GM23338 (cell line): ENCODE results near the gene TMEM236. TPM values are rescaled to one million over a fixed set of nuclear protein-coding genes. Genes with fewer than 3 reads are reported as not detected.

Source experiments
- ATAC-seq: fragments of 200-7000 bp; cut with Tn5 transposase; 3 replicates; pipeline ENCODE4 v1.9.1; 2020
- DNase-seq: peaks from one replicate; pipeline ENCODE4 v3.0.0-alpha.2; 2015; ENCODE audit warnings: low spot score
- H2AFZ ChIP-seq: fragments of 200-600 bp; sonication (generic); 2 replicates; pipeline ENCODE4 v1.8.0; 2016; ENCODE audit warnings: antibody characterized with exemption, mild to moderate bottlenecking, moderate library complexity
- H3F3A ChIP-seq: fragments of 200-600 bp; sonication (generic); replicated peaks from 2 replicates; pipeline ENCODE4 v1.8.0; 2017; ENCODE audit warnings: antibody characterized with exemption, mixed run types, low read depth
- H3K27ac ChIP-seq: fragments of 200-600 bp; sonication (generic); 2 replicates; pipeline ENCODE4 v1.6.1; 2016; ENCODE audit warnings: low read depth
- H3K27me3 ChIP-seq: fragments of 200-600 bp; sonication (generic); 2 replicates; pipeline ENCODE4 v1.8.0; 2016; ENCODE audit warnings: mild to moderate bottlenecking, mixed run types, moderate library complexity; ENCODE audit not compliant: insufficient read depth
- H3K36me3 ChIP-seq: fragments of 200-600 bp; sonication (generic); 2 replicates; pipeline ENCODE4 v1.8.0; 2016; ENCODE audit warnings: mild to moderate bottlenecking; ENCODE audit not compliant: insufficient read depth
- H3K4me1 ChIP-seq: fragments of 200-600 bp; sonication (generic); 2 replicates; pipeline ENCODE4 v1.8.0; 2016; ENCODE audit warnings: mild to moderate bottlenecking, moderate library complexity; ENCODE audit not compliant: insufficient read depth
- H3K4me2 ChIP-seq: fragments of 200-600 bp; sonication (generic); 2 replicates; pipeline ENCODE4 v1.7.1; 2017; ENCODE audit warnings: mixed run types
- H3K4me3 ChIP-seq: fragments of 200-600 bp; sonication (generic); 2 replicates; pipeline ENCODE4 v1.6.1; 2016; ENCODE audit warnings: mixed run types
- H3K79me2 ChIP-seq: fragments of 200-600 bp; sonication (generic); replicated peaks from 2 replicates; pipeline ENCODE4 v1.8.0; 2017; ENCODE audit warnings: mild to moderate bottlenecking; ENCODE audit not compliant: insufficient read depth
- H3K9me2 ChIP-seq: fragments of 200-600 bp; sonication (generic); 2 replicates; pipeline ENCODE4 v1.8.0; 2017; ENCODE audit not compliant: insufficient read depth
- H4K20me1 ChIP-seq: fragments of 200-600 bp; sonication (generic); replicated peaks from 2 replicates; pipeline ENCODE4 v1.8.0; 2017; ENCODE audit warnings: mild to moderate bottlenecking; ENCODE audit not compliant: insufficient read depth
- H3K27ac Mint-ChIP-seq: 2 replicates; pipeline ENCODE4 v1.8.0; 2020; ENCODE audit warnings: inconsistent platforms, mild to moderate bottlenecking, moderate library complexity, mixed read lengths
- H3K27me3 Mint-ChIP-seq: 3 replicates; pipeline ENCODE4 v1.8.0; 2022; ENCODE audit warnings: low read depth, mild to moderate bottlenecking, moderate library complexity, mixed read lengths, inconsistent platforms; ENCODE audit not compliant: insufficient read depth, poor library complexity
- H3K36me3 Mint-ChIP-seq: 3 replicates; pipeline ENCODE4 v1.8.0; 2021; ENCODE audit warnings: low read depth, mild to moderate bottlenecking, inconsistent platforms, moderate library complexity, mixed read lengths
- H3K4me1 Mint-ChIP-seq: 3 replicates; pipeline ENCODE4 v1.8.0; 2020; ENCODE audit warnings: mild to moderate bottlenecking, inconsistent platforms, mixed read lengths
- H3K4me3 Mint-ChIP-seq: 3 replicates; pipeline ENCODE4 v1.8.0; 2021; ENCODE audit warnings: moderate library complexity, mild to moderate bottlenecking, inconsistent platforms, mixed read lengths
- H3K9me3 Mint-ChIP-seq: 3 replicates; pipeline ENCODE4 v1.8.0; 2020; ENCODE audit warnings: moderate library complexity, mild to moderate bottlenecking, inconsistent platforms, mixed read lengths
- CTCF ChIP-seq, 2 experiments: fragments of 200-600 bp in 1 of 2; sonication (generic) in 1 of 2; conservative IDR thresholded peaks; 2 replicates each; pipeline versions ENCODE4 v1.5.1 to v1.6.1; 2016 to 2017; ENCODE audit warnings: antibody characterized with exemption in 2 of 2, low read depth in 2 of 2, mild to moderate bottlenecking in 2 of 2, moderate library complexity in 1 of 2
- ETS1 ChIP-seq: IDR thresholded peaks from 2 replicates; pipeline ENCODE4 v1.6.1; 2016; ENCODE audit warnings: antibody characterized with exemption
- EZH2phosphoT487 ChIP-seq: fragments of 200-600 bp; sonication (generic); IDR thresholded peaks from one replicate; pipeline ENCODE4 v1.8.1; 2018; ENCODE audit warnings: antibody characterized with exemption; ENCODE audit not compliant: unreplicated experiment
- JUNB ChIP-seq: IDR thresholded peaks from one replicate; pipeline ENCODE4 v1.6.1; 2016; ENCODE audit warnings: antibody characterized with exemption; ENCODE audit not compliant: unreplicated experiment
- NANOG ChIP-seq: IDR thresholded peaks from 2 replicates; pipeline ENCODE4 v1.6.1; 2016; ENCODE audit warnings: antibody characterized with exemption, borderline replicate concordance
- POLR2AphosphoS5 ChIP-seq: IDR thresholded peaks from 2 replicates; pipeline ENCODE4 v1.6.1; 2016; ENCODE audit warnings: antibody characterized with exemption, low read depth
- ZNF114 ChIP-seq: fragments of 250-450 bp; sonication (Bioruptor Pico); IDR thresholded peaks from 2 replicates; pipeline ENCODE4 v1.5.0; 2020; ENCODE audit warnings: mild to moderate bottlenecking, moderate library complexity
- ZNF331 ChIP-seq: fragments of 250-450 bp; sonication (Bioruptor Pico); IDR thresholded peaks from 2 replicates; pipeline ENCODE4 v1.5.0; 2020; ENCODE audit warnings: low read depth, mild to moderate bottlenecking, moderate library complexity
- polyA plus RNA-seq: library from polyadenylated mRNA; unstranded; fragments of >200 nt; fragmentation: Nextera tagmentation; extraction: Ambion mirVana; gene quantifications from 2 replicates; pipeline ENCODE4 v1.2.1, GENCODE V29; 2016
- total RNA-seq: library from RNA; depleted of rRNA; stranded (reverse); fragments of >200 nt; shearing (Covaris generic); gene quantifications from 2 replicates; pipeline ENCODE4 v1.2.3, GENCODE V29; 2014
- TF ChIP-seq, protein P1 (sequence below): IDR thresholded peaks from one replicate; pipeline ENCODE4 v1.6.1; 2018; ENCODE audit warnings: antibody characterized with exemption; ENCODE audit not compliant: unreplicated experiment
- TF ChIP-seq, protein P2 (sequence below): fragments of 250-450 bp; sonication (Bioruptor Pico); IDR thresholded peaks from 2 replicates; pipeline ENCODE4 v1.5.0; 2020; ENCODE audit warnings: mild to moderate bottlenecking, moderate library complexity

The TMEM236 gene
- total and polyA plus RNA-seq, 2 experiments from 2014 or later: 0.03 TPM

GRCh38 chr10:17766731-17767130 is 14.7 kb downstream of the TMEM236 start (continued):
- TF ChIP-seq CTCF (conservative IDR thresholded peaks at IDR 0.05; ENCODE audit: low read depth in 2 of 2): no peak

- H2AFZ ChIP-seq: no peak overlapping the region
- Mint-ChIP-seq H3K27me3 (peaks cover 28% of the 10 kb centered on the region), H3K4me3 (no peak overlapping the region), H3K4me1 (peaks cover 12% of the 10 kb centered on the region; the same call in 2 of the 3 replicates), H3K9me3 (peaks cover 12% of the 10 kb centered on the region; the same call in 2 of the 3 replicates), H3K36me3 (peaks cover 2% of the 10 kb centered on the region; the same call in 1 of the 3 replicates), H3K27ac (no peak overlapping the region)
- H4K20me1 ChIP-seq: peaks cover under 1% of the 10 kb centered on the region; the same call in 1 of the 2 replicates
- H3K27ac ChIP-seq: no peak overlapping the region
- H3K4me2 ChIP-seq: no peak overlapping the region
- H3K4me3 ChIP-seq: no peak overlapping the region
- H3K79me2 ChIP-seq: no peaks in the 10 kb centered on the region
- peaks cover 11% of the 10 kb centered on the region for H3K4me1 ChIP-seq
- DNase-seq (no peak), ATAC-seq (no peak)
- no peaks in the 10 kb centered on the region for H3F3A ChIP-seq
- H3K9me2 ChIP-seq: peaks cover 11% of the 10 kb centered on the region; the same call in 1 of the 2 replicates
- H3K36me3 ChIP-seq: no peaks in the 10 kb centered on the region
- H3K27me3 ChIP-seq: peaks cover 37% of the 10 kb centered on the region
- TF ChIP-seq, protein P1, sequence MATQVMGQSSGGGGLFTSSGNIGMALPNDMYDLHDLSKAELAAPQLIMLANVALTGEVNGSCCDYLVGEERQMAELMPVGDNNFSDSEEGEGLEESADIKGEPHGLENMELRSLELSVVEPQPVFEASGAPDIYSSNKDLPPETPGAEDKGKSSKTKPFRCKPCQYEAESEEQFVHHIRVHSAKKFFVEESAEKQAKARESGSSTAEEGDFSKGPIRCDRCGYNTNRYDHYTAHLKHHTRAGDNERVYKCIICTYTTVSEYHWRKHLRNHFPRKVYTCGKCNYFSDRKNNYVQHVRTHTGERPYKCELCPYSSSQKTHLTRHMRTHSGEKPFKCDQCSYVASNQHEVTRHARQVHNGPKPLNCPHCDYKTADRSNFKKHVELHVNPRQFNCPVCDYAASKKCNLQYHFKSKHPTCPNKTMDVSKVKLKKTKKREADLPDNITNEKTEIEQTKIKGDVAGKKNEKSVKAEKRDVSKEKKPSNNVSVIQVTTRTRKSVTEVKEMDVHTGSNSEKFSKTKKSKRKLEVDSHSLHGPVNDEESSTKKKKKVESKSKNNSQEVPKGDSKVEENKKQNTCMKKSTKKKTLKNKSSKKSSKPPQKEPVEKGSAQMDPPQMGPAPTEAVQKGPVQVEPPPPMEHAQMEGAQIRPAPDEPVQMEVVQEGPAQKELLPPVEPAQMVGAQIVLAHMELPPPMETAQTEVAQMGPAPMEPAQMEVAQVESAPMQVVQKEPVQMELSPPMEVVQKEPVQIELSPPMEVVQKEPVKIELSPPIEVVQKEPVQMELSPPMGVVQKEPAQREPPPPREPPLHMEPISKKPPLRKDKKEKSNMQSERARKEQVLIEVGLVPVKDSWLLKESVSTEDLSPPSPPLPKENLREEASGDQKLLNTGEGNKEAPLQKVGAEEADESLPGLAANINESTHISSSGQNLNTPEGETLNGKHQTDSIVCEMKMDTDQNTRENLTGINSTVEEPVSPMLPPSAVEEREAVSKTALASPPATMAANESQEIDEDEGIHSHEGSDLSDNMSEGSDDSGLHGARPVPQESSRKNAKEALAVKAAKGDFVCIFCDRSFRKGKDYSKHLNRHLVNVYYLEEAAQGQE: no peak
- TF ChIP-seq, protein P2, sequence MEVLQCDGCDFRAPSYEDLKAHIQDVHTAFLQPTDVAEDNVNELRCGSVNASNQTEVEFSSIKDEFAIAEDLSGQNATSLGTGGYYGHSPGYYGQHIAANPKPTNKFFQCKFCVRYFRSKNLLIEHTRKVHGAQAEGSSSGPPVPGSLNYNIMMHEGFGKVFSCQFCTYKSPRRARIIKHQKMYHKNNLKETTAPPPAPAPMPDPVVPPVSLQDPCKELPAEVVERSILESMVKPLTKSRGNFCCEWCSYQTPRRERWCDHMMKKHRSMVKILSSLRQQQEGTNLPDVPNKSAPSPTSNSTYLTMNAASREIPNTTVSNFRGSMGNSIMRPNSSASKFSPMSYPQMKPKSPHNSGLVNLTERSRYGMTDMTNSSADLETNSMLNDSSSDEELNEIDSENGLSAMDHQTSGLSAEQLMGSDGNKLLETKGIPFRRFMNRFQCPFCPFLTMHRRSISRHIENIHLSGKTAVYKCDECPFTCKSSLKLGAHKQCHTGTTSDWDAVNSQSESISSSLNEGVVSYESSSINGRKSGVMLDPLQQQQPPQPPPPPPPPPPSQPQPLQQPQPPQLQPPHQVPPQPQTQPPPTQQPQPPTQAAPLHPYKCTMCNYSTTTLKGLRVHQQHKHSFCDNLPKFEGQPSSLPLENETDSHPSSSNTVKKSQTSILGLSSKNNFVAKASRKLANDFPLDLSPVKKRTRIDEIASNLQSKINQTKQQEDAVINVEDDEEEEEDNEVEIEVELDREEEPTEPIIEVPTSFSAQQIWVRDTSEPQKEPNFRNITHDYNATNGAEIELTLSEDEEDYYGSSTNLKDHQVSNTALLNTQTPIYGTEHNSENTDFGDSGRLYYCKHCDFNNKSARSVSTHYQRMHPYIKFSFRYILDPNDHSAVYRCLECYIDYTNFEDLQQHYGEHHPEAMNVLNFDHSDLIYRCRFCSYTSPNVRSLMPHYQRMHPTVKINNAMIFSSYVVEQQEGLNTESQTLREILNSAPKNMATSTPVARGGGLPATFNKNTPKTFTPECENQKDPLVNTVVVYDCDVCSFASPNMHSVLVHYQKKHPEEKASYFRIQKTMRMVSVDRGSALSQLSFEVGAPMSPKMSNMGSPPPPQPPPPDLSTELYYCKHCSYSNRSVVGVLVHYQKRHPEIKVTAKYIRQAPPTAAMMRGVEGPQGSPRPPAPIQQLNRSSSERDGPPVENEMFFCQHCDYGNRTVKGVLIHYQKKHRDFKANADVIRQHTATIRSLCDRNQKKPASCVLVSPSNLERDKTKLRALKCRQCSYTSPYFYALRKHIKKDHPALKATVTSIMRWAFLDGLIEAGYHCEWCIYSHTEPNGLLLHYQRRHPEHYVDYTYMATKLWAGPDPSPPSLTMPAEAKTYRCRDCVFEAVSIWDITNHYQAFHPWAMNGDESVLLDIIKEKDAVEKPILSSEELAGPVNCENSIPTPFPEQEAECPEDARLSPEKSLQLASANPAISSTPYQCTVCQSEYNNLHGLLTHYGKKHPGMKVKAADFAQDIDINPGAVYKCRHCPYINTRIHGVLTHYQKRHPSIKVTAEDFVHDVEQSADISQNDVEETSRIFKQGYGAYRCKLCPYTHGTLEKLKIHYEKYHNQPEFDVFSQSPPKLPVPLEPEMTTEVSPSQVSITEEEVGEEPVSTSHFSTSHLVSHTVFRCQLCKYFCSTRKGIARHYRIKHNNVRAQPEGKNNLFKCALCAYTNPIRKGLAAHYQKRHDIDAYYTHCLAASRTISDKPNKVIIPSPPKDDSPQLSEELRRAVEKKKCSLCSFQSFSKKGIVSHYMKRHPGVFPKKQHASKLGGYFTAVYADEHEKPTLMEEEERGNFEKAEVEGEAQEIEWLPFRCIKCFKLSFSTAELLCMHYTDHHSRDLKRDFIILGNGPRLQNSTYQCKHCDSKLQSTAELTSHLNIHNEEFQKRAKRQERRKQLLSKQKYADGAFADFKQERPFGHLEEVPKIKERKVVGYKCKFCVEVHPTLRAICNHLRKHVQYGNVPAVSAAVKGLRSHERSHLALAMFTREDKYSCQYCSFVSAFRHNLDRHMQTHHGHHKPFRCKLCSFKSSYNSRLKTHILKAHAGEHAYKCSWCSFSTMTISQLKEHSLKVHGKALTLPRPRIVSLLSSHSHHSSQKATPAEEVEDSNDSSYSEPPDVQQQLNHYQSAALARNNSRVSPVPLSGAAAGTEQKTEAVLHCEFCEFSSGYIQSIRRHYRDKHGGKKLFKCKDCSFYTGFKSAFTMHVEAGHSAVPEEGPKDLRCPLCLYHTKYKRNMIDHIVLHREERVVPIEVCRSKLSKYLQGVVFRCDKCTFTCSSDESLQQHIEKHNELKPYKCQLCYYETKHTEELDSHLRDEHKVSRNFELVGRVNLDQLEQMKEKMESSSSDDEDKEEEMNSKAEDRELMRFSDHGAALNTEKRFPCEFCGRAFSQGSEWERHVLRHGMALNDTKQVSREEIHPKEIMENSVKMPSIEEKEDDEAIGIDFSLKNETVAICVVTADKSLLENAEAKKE (CRISPR knock-in tag): no peak
- TF ChIP-seq CTCF (conservative IDR thresholded peaks at IDR 0.05; ENCODE audit: low read depth in 2 of 2) (no peak), POLR2AphosphoS5 (no peak), JUNB (no peak), EZH2phosphoT487 (no peak), ZNF331 (CRISPR knock-in tag) (no peak), ZNF114 (CRISPR knock-in tag) (no peak), NANOG (no peak), ETS1 (no peak)
Measured at GRCh38 chr10:17768496-17768895, 16.5 kb downstream of the TMEM236 start.
